Activated naive CD8-positive, alpha-beta T cell treated with anti-CD3 and anti-CD28 coated beads, Interleukin-2, amount 50 U/mL, for 16 hours (primary cell): Measurements from ENCODE around the gene KPRP.

Experiments used
- DNase-seq: peaks from one replicate; pipeline ENCODE4 v3.0.0-alpha.2; 2020; ENCODE audit warnings: low read depth, low spot score

KPRP gene

GRCh38 chr1:152757747-152758146 lies at the start of gene KPRP:
TSS of gene KPRP (plus strand) at chr1:152758025. CDS start at chr1:152759589, 1,564 bp downstream.
- DNase-seq = no peak

GRCh38 chr1:152718238-152718637 lies 39.6 kb upstream of the KPRP start:
- DNase-seq = no peak

GRCh38 chr1:152725261-152725660 lies 32.6 kb upstream of the KPRP start:
- DNase-seq = no peak

GRCh38 chr1:152728986-152729385 lies 28.8 kb upstream of the KPRP start:
- no peak for DNase-seq

- DNase-seq = no peak
These were observed 22.2 kb upstream of the KPRP start for GRCh38 chr1:152735648-152736047.

- no peak for DNase-seq
These were observed 19.8 kb upstream of the KPRP start for GRCh38 chr1:152737997-152738396.

GRCh38 chr1:152739841-152740240 lies 18.0 kb upstream of the KPRP start:
- no peak for DNase-seq

- no peak for DNase-seq
These were observed 16.2 kb upstream of the KPRP start for GRCh38 chr1:152741656-152742055.

GRCh38 chr1:152743371-152744145 lies 14.3 kb upstream of the KPRP start:
- DNase-seq = no peak

GRCh38 chr1:152745289-152745704 lies 12.5 kb upstream of the KPRP start:
- no peak for DNase-seq

- no peak for DNase-seq
These were observed 11.9 kb upstream of the KPRP start for GRCh38 chr1:152745765-152746444.

- no peak for DNase-seq
These were observed 10.0 kb upstream of the KPRP start for GRCh38 chr1:152747831-152748230.

GRCh38 chr1:152752225-152752624 lies 5.6 kb upstream of the KPRP start:
- no peak for DNase-seq

GRCh38 chr1:152753586-152753985 lies 4.2 kb upstream of the KPRP start:
- DNase-seq = no peak

GRCh38 chr1:152756872-152757271 lies 953 bp upstream of the KPRP start:
- no peak for DNase-seq

GRCh38 chr1:152758636-152759035 lies 811 bp downstream of the KPRP start:
- DNase-seq = no peak

GRCh38 chr1:152759453-152760173 lies 1.8 kb downstream of the KPRP start:
- DNase-seq = no peak

GRCh38 chr1:152760551-152761190 lies 2.8 kb downstream of the KPRP start:
- DNase-seq = no peak

- no peak for DNase-seq
These were observed 3.9 kb downstream of the KPRP start for GRCh38 chr1:152761609-152762213.

- no peak for DNase-seq
These were observed 11.2 kb downstream of the KPRP start for GRCh38 chr1:152768847-152769533.

GRCh38 chr1:152770411-152770810 lies 12.6 kb downstream of the KPRP start:
- DNase-seq = no peak
